ENCODE measurements around the gene FAM184B.

Gene FAM184B

GRCh38 chr4:17781300-17782287 lies at the start of gene FAM184B:
Gene FAM184B, minus strand, starts transcription at chr4:17781621. Its CDS starts 322 bp downstream, at chr4:17781299.
- TF ChIP-seq, protein P1, sequence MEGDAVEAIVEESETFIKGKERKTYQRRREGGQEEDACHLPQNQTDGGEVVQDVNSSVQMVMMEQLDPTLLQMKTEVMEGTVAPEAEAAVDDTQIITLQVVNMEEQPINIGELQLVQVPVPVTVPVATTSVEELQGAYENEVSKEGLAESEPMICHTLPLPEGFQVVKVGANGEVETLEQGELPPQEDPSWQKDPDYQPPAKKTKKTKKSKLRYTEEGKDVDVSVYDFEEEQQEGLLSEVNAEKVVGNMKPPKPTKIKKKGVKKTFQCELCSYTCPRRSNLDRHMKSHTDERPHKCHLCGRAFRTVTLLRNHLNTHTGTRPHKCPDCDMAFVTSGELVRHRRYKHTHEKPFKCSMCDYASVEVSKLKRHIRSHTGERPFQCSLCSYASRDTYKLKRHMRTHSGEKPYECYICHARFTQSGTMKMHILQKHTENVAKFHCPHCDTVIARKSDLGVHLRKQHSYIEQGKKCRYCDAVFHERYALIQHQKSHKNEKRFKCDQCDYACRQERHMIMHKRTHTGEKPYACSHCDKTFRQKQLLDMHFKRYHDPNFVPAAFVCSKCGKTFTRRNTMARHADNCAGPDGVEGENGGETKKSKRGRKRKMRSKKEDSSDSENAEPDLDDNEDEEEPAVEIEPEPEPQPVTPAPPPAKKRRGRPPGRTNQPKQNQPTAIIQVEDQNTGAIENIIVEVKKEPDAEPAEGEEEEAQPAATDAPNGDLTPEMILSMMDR (IDR thresholded peaks at IDR 0.05; ENCODE audit: low read depth, low read length): no peak
- DNase-seq (ENCODE audit: extremely low read depth, low read depth): no peak

GRCh38 chr4:17823871-17824669 lies 42.6 kb upstream of the FAM184B start:
- TF ChIP-seq, protein P1 (IDR thresholded peaks at IDR 0.05; ENCODE audit: low read depth, low read length): no peak
- no peak for DNase-seq (ENCODE audit: extremely low read depth, low read depth)

DNA sequence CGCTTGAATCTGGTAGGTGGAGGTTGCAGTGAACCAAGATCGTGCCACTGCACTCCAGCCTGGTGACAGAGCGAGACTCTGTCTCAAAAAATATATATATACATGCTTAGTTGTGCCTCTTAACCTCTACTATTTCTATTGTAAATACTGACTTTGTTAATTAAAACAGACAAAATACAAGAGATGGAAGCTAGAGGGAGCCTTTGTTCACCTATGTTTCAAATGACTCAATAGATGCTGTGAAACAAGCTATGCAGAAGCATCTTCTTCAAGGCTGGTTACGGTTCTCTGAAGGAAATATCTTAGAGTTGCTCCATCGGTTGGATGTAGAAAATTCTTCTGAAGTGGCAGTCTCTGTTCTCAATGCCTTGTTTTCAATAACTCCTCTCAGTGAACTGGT lies 35.6 kb upstream of the FAM184B start:
- peak; percentile 62 for DNase-seq (ENCODE audit: extremely low read depth, low read depth)
- TF ChIP-seq, protein P1 (IDR thresholded peaks at IDR 0.05; ENCODE audit: low read depth, low read length): peak; percentile 53

- TF ChIP-seq, protein P1 (IDR thresholded peaks at IDR 0.05; ENCODE audit: low read depth, low read length): no peak
- DNase-seq (ENCODE audit: extremely low read depth, low read depth): no peak
Observed at GRCh38 chr4:17816142-17816541, 34.7 kb upstream of the FAM184B start.

- DNase-seq (ENCODE audit: extremely low read depth, low read depth): no peak
- TF ChIP-seq, protein P1 (IDR thresholded peaks at IDR 0.05; ENCODE audit: low read depth, low read length): no peak
Observed at GRCh38 chr4:17814140-17814539, 32.7 kb upstream of the FAM184B start.

- TF ChIP-seq, protein P1 (IDR thresholded peaks at IDR 0.05; ENCODE audit: low read depth, low read length): no peak
- DNase-seq (ENCODE audit: extremely low read depth, low read depth): no peak
Observed at GRCh38 chr4:17812801-17813200, 31.4 kb upstream of the FAM184B start.

Data from AG09319 (cell line).